Activated CD4-positive, alpha-beta T cell treated with anti-CD3 and anti-CD28 coated beads, Interleukin-2, amount 50 U/mL, for 4 hours (primary cell): Measurements from ENCODE around the gene ATF6B.
"Not testable (repeated sequence)": the region's sequence is repeated elsewhere in the genome, so short reads cannot be mapped to it uniquely, and the experiment has no call there.

Experiments
- DNase-seq, 2 experiments: peaks; one replicate each; pipeline ENCODE4 v3.0.0-alpha.2; 2020

The ATF6B gene

GRCh38 chr6:32079566-32080290 is 48.3 kb downstream of the ATF6B start:
- no peak for DNase-seq

GRCh38 chr6:32076321-32076809 is 51.7 kb downstream of the ATF6B start:
- no peak for DNase-seq

GRCh38 chr6:32075781-32076180 is 52.3 kb downstream of the ATF6B start:
- DNase-seq = no peak

GRCh38 chr6:32074996-32075532 is 53.0 kb downstream of the ATF6B start:
- no peak for DNase-seq

- DNase-seq = no peak
Observed at GRCh38 chr6:32073613-32074012, 54.4 kb downstream of the ATF6B start.

GRCh38 chr6:32073101-32073500 is 54.9 kb downstream of the ATF6B start:
- DNase-seq = no peak

- no peak for DNase-seq
Observed at GRCh38 chr6:32070814-32071543, 57.1 kb downstream of the ATF6B start.

- DNase-seq = no peak
Observed at GRCh38 chr6:32069878-32070515, 58.0 kb downstream of the ATF6B start.

- no peak for DNase-seq
Observed at GRCh38 chr6:32069460-32069859, 58.6 kb downstream of the ATF6B start.

- DNase-seq = no peak
Observed at GRCh38 chr6:32068867-32069266, 59.2 kb downstream of the ATF6B start.

GRCh38 chr6:32068315-32068714 is 59.7 kb downstream of the ATF6B start:
- DNase-seq = not testable (repeated sequence)

- not testable (repeated sequence) for DNase-seq
Observed at GRCh38 chr6:32067521-32067920, 60.5 kb downstream of the ATF6B start.
